ENCODE measurements around the gene TP53TG5. TPM values are rescaled to one million over a fixed set of nuclear protein-coding genes. Genes with fewer than 3 reads are reported as not detected.

Gene TP53TG5
- total RNA-seq, 3 donors from 2014 or later (not counting 1 experiment from before 2014, with no cell fraction given), result 0.14 TPM; not detected in 2

DNA sequence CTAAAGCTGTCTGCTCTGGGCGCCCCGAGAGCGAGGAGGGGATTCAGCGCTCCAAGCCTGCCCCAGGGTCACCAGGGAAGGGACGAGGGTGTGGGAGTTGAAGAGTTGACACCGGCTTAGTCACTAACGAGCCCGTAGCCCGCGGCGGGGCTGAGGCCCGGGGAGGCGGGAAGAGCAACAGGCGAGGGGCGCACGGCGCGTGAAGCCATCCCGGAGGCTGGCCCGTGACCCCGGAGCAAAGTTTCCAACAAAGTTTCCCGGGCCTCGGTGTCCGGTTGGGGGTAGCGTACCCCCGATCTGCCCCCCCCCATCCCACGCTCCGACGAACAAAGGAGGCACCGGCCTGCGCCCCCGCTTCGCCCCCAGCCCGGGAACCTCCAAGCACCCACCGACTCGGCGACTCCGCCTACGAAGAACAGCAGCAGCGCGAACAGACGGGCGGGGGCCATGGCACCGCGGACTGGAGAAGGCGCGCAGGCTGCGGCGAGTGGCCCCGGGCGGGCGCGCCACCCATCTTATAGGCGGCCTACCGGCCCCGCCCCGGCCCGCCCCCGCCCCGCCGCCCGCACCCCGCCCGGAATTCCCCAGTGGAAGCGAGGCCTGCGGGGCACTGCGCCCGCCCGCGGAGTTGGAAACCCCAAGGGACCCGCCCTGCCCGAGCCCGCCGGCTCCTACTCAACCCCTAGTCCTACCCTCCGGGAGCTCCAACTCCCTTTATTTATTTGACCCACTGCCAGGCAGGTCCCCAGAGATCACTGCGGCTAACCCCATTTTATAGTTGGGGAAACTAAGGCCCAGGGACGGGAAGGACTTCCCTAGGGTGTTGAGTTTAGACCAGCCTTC, 30.0 kb downstream of the TP53TG5 start, which contains the start of gene SDC4:
Gene SDC4 (minus strand): TSS at position 489 of the 843 bp plus-strand sequence. CDS start 40 bp downstream, at position 449.
- peaks cover 0 to 15% of the 10 kb centered on the region in 2 donors for H3K4me1 Mint-ChIP-seq
- Histone ChIP-seq H3K4me1 (ENCODE audit: control insufficient read depth, insufficient read depth, low read length) (peaks cover 20% of the 10 kb centered on the region), H3K27me3 (ENCODE audit: control insufficient read depth, insufficient read depth, low read length) (no peaks in the 10 kb centered on the region), H3K4me3 (ENCODE audit: low read length) (peak within 1 kb of the TSS; percentile 31), H3K27ac (ENCODE audit: low read length) (no peak within 1 kb of the TSS), H3K36me3 (ENCODE audit: control insufficient read depth, insufficient read depth, low read length) (no peaks in the 10 kb centered on the region), H3K9me3 (ENCODE audit: control insufficient read depth, insufficient read depth, low read length) (no peaks in the 10 kb centered on the region)
- DNase-seq (peak; percentile 30 to 80), ATAC-seq (peak; percentile 76 to 90 (median 79))
- intact Hi-C loops (cut with micrococcal nuclease), result no loop called here
- peak within 1 kb of the TSS in 1 of 2 donors; percentile 29 for H3K27ac Mint-ChIP-seq
- H3K4me3 Mint-ChIP-seq, result peak within 1 kb of the TSS; percentile 78
- H3K9me3 Mint-ChIP-seq, result no peaks in the 10 kb centered on the region
- no peak for TF ChIP-seq CTCF (IDR thresholded peaks at IDR 0.05)
- H3K36me3 Mint-ChIP-seq, result no peaks in the 10 kb centered on the region
- 2% methylated on average over 70 of the region's 77 CpGs for WGBS (ENCODE audit: insufficient coverage)
- no peaks in the 10 kb centered on the region for H3K27me3 Mint-ChIP-seq (ENCODE audit: low read depth in 2 of 2)

- 22% methylated on average over 7 of the region's 10 CpGs for WGBS (ENCODE audit: insufficient coverage)
- intact Hi-C loops (cut with micrococcal nuclease), result no loop called here
- Histone ChIP-seq H3K27ac (ENCODE audit: low read length) (no peak overlapping the region), H3K4me1 (ENCODE audit: control insufficient read depth, insufficient read depth, low read length) (peaks cover 20% of the 10 kb centered on the region), H3K27me3 (ENCODE audit: control insufficient read depth, insufficient read depth, low read length) (no peaks in the 10 kb centered on the region), H3K4me3 (ENCODE audit: low read length) (peak overlapping the region; percentile 31), H3K36me3 (ENCODE audit: control insufficient read depth, insufficient read depth, low read length) (no peaks in the 10 kb centered on the region), H3K9me3 (ENCODE audit: control insufficient read depth, insufficient read depth, low read length) (no peaks in the 10 kb centered on the region)
- Mint-ChIP-seq H3K27ac (peak overlapping the region in 1 of 2 donors; percentile 29), H3K27me3 (ENCODE audit: low read depth in 2 of 2) (no peaks in the 10 kb centered on the region), H3K4me1 (peaks cover 0 to 15% of the 10 kb centered on the region in 2 donors), H3K9me3 (no peaks in the 10 kb centered on the region), H3K4me3 (peak overlapping the region; percentile 78), H3K36me3 (no peaks in the 10 kb centered on the region)
- no peak for TF ChIP-seq CTCF (IDR thresholded peaks at IDR 0.05)
- DNase-seq, result no peak
- peak in 2 of 3 donors; percentile 4 to 18 for ATAC-seq
These were observed 30.7 kb downstream of the TP53TG5 start for GRCh38 chr20:45347297-45347935.

- peaks cover 20% of the 10 kb centered on the region for H3K4me1 ChIP-seq (ENCODE audit: control insufficient read depth, insufficient read depth, low read length)
- H3K36me3 Mint-ChIP-seq, result no peaks in the 10 kb centered on the region
- H3K27me3 ChIP-seq (ENCODE audit: control insufficient read depth, insufficient read depth, low read length), result no peaks in the 10 kb centered on the region
- 90% methylated on average over 5 of the region's 5 CpGs for WGBS (ENCODE audit: insufficient coverage)
- H3K4me3 ChIP-seq (ENCODE audit: low read length), result no peak overlapping the region
- no peak for TF ChIP-seq CTCF (IDR thresholded peaks at IDR 0.05)
- H3K4me3 Mint-ChIP-seq, result peak overlapping the region; percentile 78
- intact Hi-C loops (cut with micrococcal nuclease), result no loop called here
- H3K9me3 Mint-ChIP-seq, result no peaks in the 10 kb centered on the region
- no peaks in the 10 kb centered on the region for H3K36me3 ChIP-seq (ENCODE audit: control insufficient read depth, insufficient read depth, low read length)
- no peaks in the 10 kb centered on the region for H3K9me3 ChIP-seq (ENCODE audit: control insufficient read depth, insufficient read depth, low read length)
- ATAC-seq (no peak), DNase-seq (no peak)
- H3K27ac Mint-ChIP-seq, result no peak overlapping the region
- no peak overlapping the region for H3K27ac ChIP-seq (ENCODE audit: low read length)
- H3K4me1 Mint-ChIP-seq, result peaks cover 0 to 15% of the 10 kb centered on the region in 2 donors
- no peaks in the 10 kb centered on the region for H3K27me3 Mint-ChIP-seq (ENCODE audit: low read depth in 2 of 2)
These were observed 31.3 kb downstream of the TP53TG5 start for GRCh38 chr20:45346851-45347250.
